Right cardiac atrium (tissue), 5 donors: ENCODE results near the gene TRIO. TPM values are rescaled to one million over a fixed set of nuclear protein-coding genes. Genes with fewer than 3 reads are reported as not detected.

Source experiments
- ATAC-seq, 2 donors: fragments of 200-7000 bp; cut with Tn5 transposase; one replicate each; pipeline versions ENCODE4 v1.8.0 to v1.9.1; 2020; ENCODE audit warnings: moderate library complexity in 2 of 2, mild to moderate bottlenecking in 1 of 2
- DNase-seq, 3 donors: peaks; one replicate each; pipeline ENCODE4 v3.0.0-alpha.2; 2020
- H3K27ac ChIP-seq: one replicate; pipeline ENCODE4 v1.5.1; 2013; ENCODE audit warnings: mild to moderate bottlenecking, low read length, control low read depth, moderate library complexity
- H3K27me3 ChIP-seq: one replicate; pipeline ENCODE4 v1.6.1; 2013; ENCODE audit not compliant: control insufficient read depth, insufficient read depth
- H3K4me1 ChIP-seq: one replicate; pipeline ENCODE4 v1.6.1; 2013; ENCODE audit warnings: low read length; ENCODE audit not compliant: control insufficient read depth, insufficient read depth
- H3K4me3 ChIP-seq: one replicate; pipeline ENCODE4 v1.5.1; 2013; ENCODE audit warnings: low read length, control low read depth
- H3K9me3 ChIP-seq: one replicate; pipeline ENCODE4 v1.6.1; 2013; ENCODE audit warnings: low read length; ENCODE audit not compliant: control insufficient read depth
- WGBS: extraction: QIAGEN DNeasy Blood & Tissue Kit; methylation state at CpG from one replicate; pipeline ENCODE4 v1.1.7; 2013; 5-methylcytosine and 5-hydroxymethylcytosine counted together
- intact Hi-C, 4 donors: fragments of 100-400 bp; cut with DNase I; formaldehyde crosslinking; loops; one replicate each; pipeline versions ENCODE4 v1.11.0 to v1.14.0; 2022 to 2023
- polyA plus RNA-seq: library from polyadenylated mRNA; stranded (reverse); fragments of 200-250 nt; gene quantifications from one replicate; pipeline ENCODE4 v1.2.3, GENCODE V29; 2013
- total RNA-seq, 4 donors: library from RNA; stranded (reverse); fragmentation: NEBNext Ultra II Directional; extraction: Animal tissue kit (Norgen Biotek cat#: 25700); gene quantifications; one replicate each; pipeline ENCODE4 v1.2.1, GENCODE V29; 2021
- donor health status: healthy with polysubstance abuse.
- donor health status: DM: no; HTN: yes; CAD: no.
- donor health status: DM: no; HTN: no; CAD: no.
- donor health status: DM: no; HTN: yes; CAD: no; lungs with severe emphysema.
- donor health status: DM: yes; HTN: yes; CAD: no.

Gene TRIO
- total and polyA plus RNA-seq, 5 donors = 31.3 to 66.0 (median 54.1) TPM

GRCh38 chr5:14504332-14504727, 361.2 kb downstream of the TRIO start:
- intact Hi-C loops = loop anchor here in 1 of 4 donors (10.0 kb wide), 1 partner anchor 140 kb away; no protein-coding TSS in a partner anchor

DNA sequence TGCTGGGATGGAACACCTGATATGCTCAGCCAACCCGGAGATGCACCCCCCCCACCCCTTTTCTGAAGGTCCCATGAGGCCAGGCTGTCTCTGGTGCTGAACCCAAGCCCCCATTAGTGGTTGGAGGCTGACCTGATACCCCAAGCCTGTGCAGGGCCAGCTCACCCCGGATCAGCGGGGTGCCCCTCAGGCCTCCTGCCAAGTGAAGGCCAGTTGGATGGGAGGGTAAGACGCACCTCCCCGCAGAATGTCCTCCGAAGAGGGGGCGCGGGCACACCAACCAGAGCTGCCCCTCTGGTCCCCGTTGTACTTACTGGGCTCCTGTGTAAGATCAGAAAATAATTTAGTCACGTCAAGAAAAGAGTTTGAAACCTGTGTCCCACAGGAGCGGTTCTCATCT, 361.7 kb downstream of the TRIO start:
- H3K4me3 ChIP-seq = no peak overlapping the region
- H3K27me3 ChIP-seq = no peaks in the 10 kb centered on the region
- H3K27ac ChIP-seq = no peak overlapping the region
- H3K9me3 ChIP-seq = no peaks in the 10 kb centered on the region
- no peaks in the 10 kb centered on the region for H3K4me1 ChIP-seq
- no peak for DNase-seq
- intact Hi-C loops = loop anchor here in 1 of 4 donors (10.0 kb wide), 1 partner anchor 140 kb away; no protein-coding TSS in a partner anchor
- WGBS = 90% methylated on average over 11 of the region's 11 CpGs
- ATAC-seq = no peak

More at GRCh38 chr5:14504332-14504727, 361.2 kb downstream of the TRIO start:
- ATAC-seq = no peak
- WGBS = 92% methylated on average over 8 of the region's 8 CpGs
- no peaks in the 10 kb centered on the region for H3K4me1 ChIP-seq
- no peak overlapping the region for H3K4me3 ChIP-seq
- no peak overlapping the region for H3K27ac ChIP-seq
- H3K27me3 ChIP-seq = no peaks in the 10 kb centered on the region
- no peak for DNase-seq
- H3K9me3 ChIP-seq = no peaks in the 10 kb centered on the region

GRCh38 chr5:14505310-14506139, 362.4 kb downstream of the TRIO start:
- Histone ChIP-seq H3K27ac (no peak overlapping the region), H3K27me3 (no peaks in the 10 kb centered on the region), H3K4me3 (no peak overlapping the region), H3K4me1 (no peaks in the 10 kb centered on the region), H3K9me3 (no peaks in the 10 kb centered on the region)
- DNase-seq = peak in 1 of 3 donors; percentile 53
- peak in 1 of 2 donors; percentile 10 for ATAC-seq
- intact Hi-C loops = loop anchor here in 1 of 4 donors (10.0 kb wide), 1 partner anchor 139 kb away; no protein-coding TSS in a partner anchor
- 71% methylated on average over 23 of the region's 23 CpGs for WGBS

DNA sequence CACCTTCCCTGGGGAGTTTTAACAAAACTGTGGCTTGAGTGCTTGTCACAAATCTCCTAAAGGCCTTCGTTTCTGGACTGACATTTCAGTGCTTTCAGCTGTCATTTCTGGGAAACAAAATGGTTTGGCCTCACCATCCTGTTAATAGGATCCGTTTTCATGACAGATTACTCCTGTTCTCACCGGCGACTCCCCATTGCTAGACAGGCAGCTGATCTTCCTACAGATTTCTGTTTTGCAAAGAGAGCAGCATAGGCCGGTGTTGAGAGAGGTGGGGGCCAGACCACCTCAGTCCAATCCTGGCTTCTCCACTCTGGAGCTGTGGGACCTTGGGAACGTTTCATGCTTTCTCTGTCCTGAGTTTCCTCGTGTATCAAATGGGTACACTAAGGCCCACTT, 363.0 kb downstream of the TRIO start:
- Histone ChIP-seq H3K4me1 (no peaks in the 10 kb centered on the region), H3K9me3 (no peaks in the 10 kb centered on the region), H3K4me3 (no peak overlapping the region), H3K27ac (no peak overlapping the region), H3K27me3 (no peaks in the 10 kb centered on the region)
- DNase-seq = no peak
- intact Hi-C loops = loop anchor here in 1 of 4 donors (10.0 kb wide), 1 partner anchor 139 kb away; no protein-coding TSS in a partner anchor
- WGBS = 63% methylated on average over 7 of the region's 7 CpGs
- no peak for ATAC-seq

DNA sequence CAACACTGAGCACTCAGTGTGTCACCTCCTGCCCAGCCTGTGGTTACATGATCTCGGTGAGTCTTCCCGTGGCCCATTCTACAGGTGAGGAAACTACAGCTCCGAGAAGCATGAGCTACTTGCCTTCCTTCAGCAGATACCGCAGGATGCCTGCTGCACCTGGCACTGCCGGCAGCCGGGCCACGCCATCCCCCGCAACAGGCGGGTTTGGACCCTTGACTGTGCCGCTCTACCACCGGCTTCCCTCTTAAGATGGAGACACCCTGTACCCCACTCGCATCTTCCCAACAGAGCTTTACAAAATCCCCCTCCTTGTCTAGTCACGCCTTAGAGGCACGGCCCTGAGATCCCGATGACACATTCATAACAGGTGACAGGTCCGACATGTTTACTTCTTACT, 363.5 kb downstream of the TRIO start:
- H3K27ac ChIP-seq = no peak overlapping the region
- no peak for DNase-seq
- intact Hi-C loops = loop anchor here in 1 of 4 donors (10.0 kb wide), 1 partner anchor 138 kb away; no protein-coding TSS in a partner anchor
- H3K4me3 ChIP-seq = no peak overlapping the region
- no peaks in the 10 kb centered on the region for H3K27me3 ChIP-seq
- H3K4me1 ChIP-seq = no peaks in the 10 kb centered on the region
- no peak for ATAC-seq
- H3K9me3 ChIP-seq = no peaks in the 10 kb centered on the region
- 95% methylated on average over 16 of the region's 16 CpGs for WGBS

DNA sequence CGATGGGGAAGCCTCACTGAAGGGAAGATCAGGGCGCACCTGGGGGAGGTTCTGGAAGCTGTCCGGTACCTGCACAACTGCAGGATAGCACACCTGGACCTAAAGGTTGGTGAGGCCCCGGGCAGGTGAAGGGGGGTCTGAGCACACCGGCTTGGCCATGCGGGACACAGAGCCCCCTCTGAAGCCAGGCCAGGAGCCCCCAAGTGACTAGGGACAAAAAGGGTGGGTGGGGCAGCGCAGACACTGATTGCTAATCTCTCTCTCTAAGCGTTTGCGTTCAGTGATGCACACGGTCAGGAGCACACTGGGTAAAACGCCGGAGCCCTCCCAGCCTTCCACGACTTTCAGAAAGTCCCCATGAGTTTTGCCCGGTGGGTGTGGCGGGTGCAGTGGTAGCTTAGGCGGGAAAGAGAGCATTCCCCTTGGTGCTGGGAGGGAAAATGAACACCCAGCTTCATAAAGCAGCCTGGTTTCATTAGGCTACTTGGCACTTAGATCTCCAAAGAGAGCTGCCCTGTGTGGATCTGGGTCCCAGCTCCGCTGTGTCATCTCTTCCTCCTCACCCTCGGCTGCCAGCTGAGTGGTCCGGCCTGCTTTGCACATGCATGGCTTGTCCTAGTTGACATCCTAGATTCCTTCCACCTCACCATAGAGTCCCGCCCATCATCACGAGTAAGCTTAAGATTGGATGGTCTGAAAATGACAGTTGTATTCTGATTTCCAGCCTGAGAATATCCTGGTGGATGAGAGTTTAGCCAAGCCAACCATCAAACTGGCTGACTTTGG, 364.2 kb downstream of the TRIO start:
- DNase-seq = no peak
- H3K4me3 ChIP-seq = no peak overlapping the region
- H3K27ac ChIP-seq = no peak overlapping the region
- H3K4me1 ChIP-seq = no peaks in the 10 kb centered on the region
- intact Hi-C loops = loop anchor here in 1 of 4 donors (10.0 kb wide), 1 partner anchor 137 kb away; no protein-coding TSS in a partner anchor
- no peak for ATAC-seq
- WGBS = 91% methylated on average over 21 of the region's 21 CpGs
- H3K9me3 ChIP-seq = no peaks in the 10 kb centered on the region
- H3K27me3 ChIP-seq = no peaks in the 10 kb centered on the region

GRCh38 chr5:14508046-14508445, 364.9 kb downstream of the TRIO start:
- no peaks in the 10 kb centered on the region for H3K9me3 ChIP-seq
- no peaks in the 10 kb centered on the region for H3K4me1 ChIP-seq
- WGBS = 92% methylated on average over 20 of the region's 20 CpGs
- ATAC-seq = no peak
- H3K4me3 ChIP-seq = no peak overlapping the region
- DNase-seq = no peak
- H3K27ac ChIP-seq = no peak overlapping the region
- H3K27me3 ChIP-seq = no peaks in the 10 kb centered on the region
- intact Hi-C loops = loop anchor here in 1 of 4 donors (10.0 kb wide), 1 partner anchor 137 kb away; no protein-coding TSS in a partner anchor

- no peak overlapping the region for H3K27ac ChIP-seq
- H3K4me1 ChIP-seq = no peaks in the 10 kb centered on the region
- H3K9me3 ChIP-seq = no peaks in the 10 kb centered on the region
- H3K27me3 ChIP-seq = no peaks in the 10 kb centered on the region
- H3K4me3 ChIP-seq = no peak overlapping the region
- DNase-seq (no peak), ATAC-seq (no peak)
- intact Hi-C loops = loop anchor here in 1 of 4 donors (10.0 kb wide), 1 partner anchor 135 kb away; no protein-coding TSS in a partner anchor
- WGBS = 82% methylated on average over 11 of the region's 11 CpGs
Measured at GRCh38 chr5:14509556-14509955, 366.4 kb downstream of the TRIO start.

DNA sequence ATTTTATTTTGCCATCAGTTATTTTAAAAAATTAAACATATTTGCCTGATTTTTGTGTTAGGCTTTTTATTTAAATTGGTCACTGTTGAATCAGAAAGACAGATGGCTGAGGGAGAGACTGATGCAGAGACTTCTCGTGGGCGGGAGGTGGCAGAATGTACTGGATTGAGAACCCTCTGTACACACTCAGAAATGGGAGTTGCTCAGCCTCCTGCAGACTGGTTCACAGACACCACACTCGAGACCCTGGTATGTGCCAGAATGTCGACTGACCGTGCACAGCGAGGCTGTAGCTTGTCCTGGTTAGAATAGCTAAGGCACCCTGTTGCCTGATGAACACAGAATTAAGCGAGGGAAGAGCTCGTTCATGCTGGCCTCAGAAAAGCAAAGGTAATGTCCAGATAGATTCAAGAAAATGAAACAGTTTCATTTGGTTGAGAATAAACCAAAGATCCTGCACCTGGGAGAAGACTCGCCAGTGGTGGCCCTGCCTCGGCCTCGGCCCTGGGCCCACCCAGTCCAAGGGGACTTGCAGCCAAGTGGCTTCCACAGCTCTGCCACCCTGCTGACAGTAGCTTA, 367.1 kb downstream of the TRIO start:
- H3K27me3 ChIP-seq = no peaks in the 10 kb centered on the region
- H3K4me3 ChIP-seq = no peak overlapping the region
- no peaks in the 10 kb centered on the region for H3K9me3 ChIP-seq
- H3K27ac ChIP-seq = no peak overlapping the region
- no peak for DNase-seq
- no peaks in the 10 kb centered on the region for H3K4me1 ChIP-seq
- 84% methylated on average over 11 of the region's 11 CpGs for WGBS
- no peak for ATAC-seq
- intact Hi-C loops = no loop called here

DNA sequence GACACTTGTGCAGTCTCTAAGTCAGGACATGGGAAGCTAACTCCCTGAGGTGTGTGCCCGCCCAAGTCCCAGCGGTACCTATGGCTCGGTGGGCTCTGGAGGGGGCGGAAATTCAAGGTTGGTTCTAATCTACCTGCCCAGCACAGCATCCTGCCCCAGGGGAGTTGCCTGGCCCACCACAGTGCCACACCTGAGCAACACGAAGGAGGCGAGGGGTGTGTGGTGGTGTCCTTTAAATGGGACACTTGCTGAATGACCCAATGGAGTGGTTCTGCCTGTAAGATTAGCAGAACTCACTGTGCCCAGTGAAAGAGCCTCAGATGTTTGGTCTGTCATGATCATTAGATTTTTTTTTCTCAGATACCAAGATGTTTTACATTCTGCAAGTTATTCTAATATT, 367.7 kb downstream of the TRIO start:
- WGBS = 85% methylated on average over 6 of the region's 6 CpGs
- H3K27ac ChIP-seq = no peak overlapping the region
- no peaks in the 10 kb centered on the region for H3K27me3 ChIP-seq
- H3K9me3 ChIP-seq = no peaks in the 10 kb centered on the region
- no peaks in the 10 kb centered on the region for H3K4me1 ChIP-seq
- no peak overlapping the region for H3K4me3 ChIP-seq
- ATAC-seq (no peak), DNase-seq (no peak)
- intact Hi-C loops = no loop called here
